GM10248 (cell line): Measurements from ENCODE around the gene VPS37C.

Source experiments
- CTCF ChIA-PET: fragments of 300-600 bp; sonication (Branson Sonifier 250); formaldehyde crosslinking; extraction: SDS; loops from one replicate; lab custom pipeline; 2021; ENCODE audit warnings: antibody characterized with exemption; lab: Yijun Ruan, JAX
- POLR2A ChIA-PET: fragments of 350-650 bp; sonication (Branson Sonifier 250); formaldehyde crosslinking; extraction: SDS; loops from one replicate; lab custom pipeline; 2020; ENCODE audit warnings: antibody characterized with exemption; lab: Yijun Ruan, JAX
- DNase-seq: peaks from one replicate; pipeline ENCODE4 v3.0.0; 2012; ENCODE audit errors: extremely low spot score
- TF ChIP-seq, protein P1 (sequence below): IDR thresholded peaks from 2 replicates; pipeline ENCODE4 v1.5.1; 2012; ENCODE audit warnings: mild to moderate bottlenecking, low read depth; ENCODE audit errors: extremely low read depth, missing control alignments, control extremely low read depth

Gene VPS37C

GRCh38 chr11:61120706-61121191, 40.5 kb downstream of the VPS37C start:
- TF ChIP-seq, protein P1, sequence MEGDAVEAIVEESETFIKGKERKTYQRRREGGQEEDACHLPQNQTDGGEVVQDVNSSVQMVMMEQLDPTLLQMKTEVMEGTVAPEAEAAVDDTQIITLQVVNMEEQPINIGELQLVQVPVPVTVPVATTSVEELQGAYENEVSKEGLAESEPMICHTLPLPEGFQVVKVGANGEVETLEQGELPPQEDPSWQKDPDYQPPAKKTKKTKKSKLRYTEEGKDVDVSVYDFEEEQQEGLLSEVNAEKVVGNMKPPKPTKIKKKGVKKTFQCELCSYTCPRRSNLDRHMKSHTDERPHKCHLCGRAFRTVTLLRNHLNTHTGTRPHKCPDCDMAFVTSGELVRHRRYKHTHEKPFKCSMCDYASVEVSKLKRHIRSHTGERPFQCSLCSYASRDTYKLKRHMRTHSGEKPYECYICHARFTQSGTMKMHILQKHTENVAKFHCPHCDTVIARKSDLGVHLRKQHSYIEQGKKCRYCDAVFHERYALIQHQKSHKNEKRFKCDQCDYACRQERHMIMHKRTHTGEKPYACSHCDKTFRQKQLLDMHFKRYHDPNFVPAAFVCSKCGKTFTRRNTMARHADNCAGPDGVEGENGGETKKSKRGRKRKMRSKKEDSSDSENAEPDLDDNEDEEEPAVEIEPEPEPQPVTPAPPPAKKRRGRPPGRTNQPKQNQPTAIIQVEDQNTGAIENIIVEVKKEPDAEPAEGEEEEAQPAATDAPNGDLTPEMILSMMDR: no peak
- ChIA-PET POLR2A (no interaction called here), CTCF (interaction anchor here (1.5 to 12.1 kb wide), 2 partner anchors 8 to 11 kb away, joined by 5 to 103 read pairs; no protein-coding TSS in a partner anchor)
- DNase-seq: no peak

- CTCF ChIA-PET: interaction anchor here (1.5 to 12.1 kb wide), 2 partner anchors 9 to 10 kb away, joined by 5 to 103 read pairs; no protein-coding TSS in a partner anchor
Measured at GRCh38 chr11:61120099-61120705, 41.0 kb downstream of the VPS37C start.

DNA sequence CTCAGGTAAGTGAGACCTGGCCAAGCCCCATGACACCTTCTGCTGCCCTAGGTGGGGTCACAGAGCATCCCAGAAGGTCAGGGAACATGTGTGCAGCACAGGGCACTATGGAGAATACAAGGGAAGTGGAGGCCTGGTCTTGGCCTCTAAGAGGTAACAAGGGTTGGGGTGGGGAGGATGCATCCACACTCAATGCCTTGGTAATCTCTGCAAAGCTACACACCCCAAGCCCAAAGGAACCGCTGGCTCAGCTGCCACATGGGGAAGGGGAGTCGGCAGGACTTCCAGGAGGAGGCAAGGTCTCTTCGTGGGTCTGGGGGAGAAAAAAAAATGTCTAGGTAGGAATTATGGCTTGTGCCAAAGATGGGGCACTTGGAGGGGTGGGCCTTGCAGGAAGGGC, 41.7 kb downstream of the VPS37C start:
- ChIA-PET CTCF (interaction anchor here (1.0 to 12.1 kb wide), 3 partner anchors 10 to 150 kb away, joined by 5 to 103 read pairs (median 5); no protein-coding TSS in a partner anchor), POLR2A (no interaction called here)
- TF ChIP-seq, protein P1: no peak
- DNase-seq: no peak

More at GRCh38 chr11:61120099-61120705, 41.0 kb downstream of the VPS37C start:
- DNase-seq: no peak
- TF ChIP-seq, protein P1: no peak
- POLR2A ChIA-PET: no interaction called here

DNA sequence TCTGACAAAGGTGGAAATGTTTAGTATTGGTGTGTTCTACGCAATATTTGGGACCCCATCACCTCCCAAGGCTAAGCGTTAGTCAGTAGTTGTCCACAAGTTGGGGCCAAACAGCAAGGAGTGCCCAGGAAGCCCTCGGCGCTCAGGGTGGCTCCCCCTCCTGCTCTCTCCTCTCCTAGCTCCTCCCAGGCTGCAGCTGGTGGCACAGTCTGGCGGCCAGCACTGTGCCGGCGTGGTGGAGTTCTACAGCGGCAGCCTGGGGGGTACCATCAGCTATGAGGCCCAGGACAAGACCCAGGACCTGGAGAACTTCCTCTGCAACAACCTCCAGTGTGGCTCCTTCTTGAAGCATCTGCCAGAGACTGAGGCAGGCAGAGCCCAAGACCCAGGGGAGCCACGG, 42.2 kb downstream of the VPS37C start:
- ChIA-PET CTCF (interaction anchor here (1.0 to 12.1 kb wide), 2 partner anchors 10 to 149 kb away, joined by 5 to 103 read pairs; no protein-coding TSS in a partner anchor), POLR2A (no interaction called here)
- TF ChIP-seq, protein P1: no peak
- DNase-seq: no peak

- ChIA-PET POLR2A (no interaction called here), CTCF (interaction anchor here (0.7 to 12.1 kb wide), 6 partner anchors 8 to 343 kb away, joined by 3 to 103 read pairs (median 4); no protein-coding TSS in a partner anchor)
- TF ChIP-seq, protein P1: no peak
- no peak for DNase-seq
Measured at GRCh38 chr11:61118406-61118805, 42.8 kb downstream of the VPS37C start.

DNA sequence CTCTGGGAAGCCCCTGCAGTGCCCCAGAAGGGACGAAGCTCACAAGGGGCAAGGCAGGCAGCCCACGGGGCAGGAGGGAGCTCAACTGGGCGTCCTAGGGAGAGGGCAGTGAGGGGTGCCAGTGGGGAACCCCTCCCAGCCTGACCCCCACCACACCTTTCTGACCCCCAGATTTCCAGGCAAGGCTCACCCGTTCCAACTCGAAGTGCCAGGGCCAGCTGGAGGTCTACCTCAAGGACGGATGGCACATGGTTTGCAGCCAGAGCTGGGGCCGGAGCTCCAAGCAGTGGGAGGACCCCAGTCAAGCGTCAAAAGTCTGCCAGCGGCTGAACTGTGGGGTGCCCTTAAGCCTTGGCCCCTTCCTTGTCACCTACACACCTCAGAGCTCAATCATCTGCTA, 43.2 kb downstream of the VPS37C start:
- ChIA-PET CTCF (interaction anchor here (0.7 to 12.1 kb wide), 5 partner anchors 8 to 343 kb away, joined by 3 to 103 read pairs (median 3); no protein-coding TSS in a partner anchor), POLR2A (no interaction called here)
- DNase-seq: no peak
- TF ChIP-seq, protein P1: no peak
